Activated CD8-positive, alpha-beta memory T cell treated with anti-CD3 and anti-CD28 coated beads, Interleukin-2, amount 50 U/mL, for 24 hours (primary cell): Measurements from ENCODE around the gene GIGYF2.

Source experiments
- DNase-seq: peaks from one replicate; pipeline ENCODE4 v3.0.0-alpha.2; 2020; ENCODE audit errors: extremely low read depth

The GIGYF2 gene

DNA sequence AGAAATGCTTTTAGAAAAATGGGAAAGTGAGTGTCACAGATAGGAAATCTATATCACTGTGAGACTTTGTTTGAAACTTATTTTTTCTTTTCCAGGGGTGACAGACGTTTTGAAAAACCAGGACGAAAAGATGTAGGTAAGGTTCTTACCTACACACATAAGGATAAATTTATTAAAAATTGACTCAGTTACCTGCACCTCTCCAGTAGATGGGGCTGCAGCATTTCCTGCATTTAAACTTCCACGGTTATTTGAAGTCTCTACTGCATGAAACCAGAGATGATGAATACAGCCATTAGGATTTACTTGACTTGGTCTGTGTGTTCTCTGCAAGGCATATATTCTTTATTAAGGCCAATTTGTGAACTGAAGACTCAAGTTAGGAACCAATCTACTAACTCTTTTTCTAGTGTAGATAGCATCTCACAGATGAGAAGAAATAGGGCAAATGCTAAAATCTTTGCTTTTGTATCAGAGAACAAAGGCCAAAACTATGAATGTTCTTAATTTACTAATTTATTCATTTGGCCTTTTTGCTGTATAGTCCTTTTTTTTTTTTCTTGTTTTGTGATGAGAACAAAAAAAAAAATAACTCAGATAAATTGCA is 64.3 kb downstream of the GIGYF2 start:
- DNase-seq = no peak

DNA sequence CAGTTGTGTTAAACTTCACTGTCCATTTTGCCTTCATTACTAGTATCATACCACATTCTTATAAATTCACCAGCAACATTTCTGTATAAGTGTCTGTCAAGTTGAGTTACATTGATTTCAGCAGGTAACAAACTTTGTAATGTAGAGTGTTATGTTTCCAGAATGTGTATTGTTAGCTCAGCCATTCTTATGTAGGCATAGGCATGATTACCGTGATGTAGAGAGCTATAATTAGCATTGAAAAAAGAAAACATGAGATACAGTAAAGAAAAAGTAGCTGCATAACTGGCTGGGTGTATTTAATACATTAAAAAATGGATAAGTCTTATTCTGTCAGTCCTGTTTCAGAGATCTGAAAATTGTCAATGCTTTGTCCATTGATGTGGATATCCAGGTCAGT is 70.7 kb downstream of the GIGYF2 start:
- DNase-seq = no peak

DNA sequence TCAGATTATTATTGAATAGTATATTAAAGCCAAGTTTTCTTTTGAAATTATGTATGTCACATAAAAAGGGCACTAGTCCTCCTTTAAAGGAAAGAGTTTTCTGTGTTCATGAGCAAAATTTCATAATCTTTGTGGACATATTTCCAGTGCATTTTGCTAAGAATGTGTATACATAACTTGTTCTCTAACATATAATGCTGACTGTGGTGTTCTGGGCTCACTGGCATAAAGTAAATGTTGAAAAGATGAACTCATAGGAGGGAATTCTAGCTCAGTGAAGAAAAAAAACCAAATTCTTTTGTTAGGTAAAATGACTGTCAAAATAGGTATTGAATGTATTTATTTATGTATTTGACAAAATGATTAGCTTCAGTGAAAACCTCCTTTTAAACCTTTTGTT is 73.1 kb downstream of the GIGYF2 start:
- no peak for DNase-seq

DNA sequence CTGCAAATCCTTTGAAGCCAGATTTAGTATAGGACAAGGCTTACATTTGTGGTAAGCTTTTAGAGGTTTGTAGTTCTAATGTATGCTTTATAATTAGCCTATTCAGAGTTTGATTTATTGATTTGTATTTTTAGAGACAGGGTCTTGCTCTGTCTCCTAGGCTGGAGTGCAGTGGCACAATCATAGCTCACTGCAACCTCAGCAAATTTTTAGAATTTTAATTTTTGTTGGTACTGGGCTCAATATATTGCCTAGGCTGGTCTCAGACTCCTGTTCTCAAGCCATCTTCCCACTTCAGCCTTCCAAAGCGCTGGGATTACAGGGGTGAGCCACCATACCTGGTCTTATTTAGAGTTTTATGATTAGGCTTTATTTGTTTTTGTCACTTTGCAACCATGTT is 74.7 kb downstream of the GIGYF2 start:
- DNase-seq = no peak

DNA sequence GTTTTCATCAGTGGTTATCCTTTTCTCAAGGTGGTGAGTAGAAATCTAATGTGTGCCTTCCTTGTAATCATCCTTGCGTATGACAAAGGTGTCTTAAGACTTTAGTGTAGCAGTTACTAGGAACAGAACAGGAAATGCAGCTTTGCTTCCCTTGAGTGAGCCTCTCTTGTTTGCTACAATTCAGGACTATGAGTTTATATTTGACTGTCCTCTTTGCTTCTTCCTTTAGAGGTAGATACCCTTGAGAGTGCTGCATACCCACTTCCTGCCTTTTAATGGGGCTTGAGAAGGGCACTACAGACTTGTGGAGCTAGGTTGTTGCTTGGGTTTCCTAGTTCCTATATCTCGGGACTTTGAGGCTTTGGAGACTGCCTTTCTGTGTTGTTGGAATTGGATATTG is 75.4 kb downstream of the GIGYF2 start:
- DNase-seq = no peak

DNA sequence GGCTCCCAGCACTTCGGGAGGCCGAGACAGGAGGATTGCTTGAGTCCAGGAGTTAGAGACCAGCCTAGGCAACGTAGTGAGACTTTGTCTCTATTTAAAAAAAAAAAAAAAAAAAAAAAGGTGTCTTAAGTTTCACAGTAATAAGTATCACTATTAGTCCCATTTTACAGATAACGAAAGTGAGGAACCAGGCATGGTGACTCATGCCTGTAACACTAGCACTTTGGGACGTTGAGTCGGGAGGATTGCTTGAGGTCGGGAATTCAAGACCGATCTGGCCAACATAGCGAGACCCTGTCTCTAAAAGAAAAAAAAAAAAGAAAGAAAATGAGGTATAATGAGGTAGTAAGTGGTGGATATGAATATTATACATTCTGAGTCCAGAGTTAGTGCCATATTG is 76.7 kb downstream of the GIGYF2 start:
- DNase-seq = no peak

DNA sequence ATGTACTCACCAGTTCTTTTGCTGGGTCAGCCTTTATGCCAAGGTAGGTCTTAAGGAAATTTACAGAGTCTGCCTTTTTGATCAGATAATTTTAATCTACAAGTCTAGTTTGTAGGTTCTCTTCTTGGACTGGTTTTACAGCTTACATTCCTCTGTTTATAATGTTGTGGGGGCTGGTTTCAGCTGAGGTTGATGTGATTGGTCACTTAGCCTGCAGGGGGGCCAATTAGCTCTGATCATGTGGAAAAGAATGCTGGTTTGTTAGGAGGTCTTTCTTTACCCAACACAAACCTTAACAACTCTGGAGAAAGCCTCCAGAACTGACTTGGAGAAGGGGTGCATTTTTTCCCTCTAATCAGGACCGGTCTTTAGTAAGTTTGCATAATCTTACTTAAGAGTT is 79.3 kb downstream of the GIGYF2 start, which contains the start of gene KCNJ13:
Gene KCNJ13, minus strand, starts transcription at position 131 of the 400 bp plus-strand sequence. CDS start 5,203 bp downstream, outside the sequence.
- no peak for DNase-seq

DNA sequence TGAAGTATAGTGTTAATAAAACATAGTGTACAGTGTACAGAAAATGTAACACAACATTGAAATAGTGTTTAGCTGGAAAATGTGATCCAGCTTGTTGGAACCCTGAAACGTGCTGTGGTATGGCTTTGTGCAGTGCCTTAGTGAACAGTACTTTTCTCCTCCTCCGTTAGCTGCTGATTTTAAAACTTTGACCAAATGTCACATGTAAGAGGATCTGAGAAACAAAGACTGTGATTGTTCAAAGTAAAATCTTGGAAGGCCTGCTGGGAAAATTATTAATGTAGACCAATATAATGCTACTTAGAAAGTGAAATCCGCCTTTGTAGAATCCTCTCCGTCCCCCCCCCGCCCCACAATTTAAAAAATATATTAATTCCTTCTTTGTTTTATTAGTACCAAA is 80.1 kb downstream of the GIGYF2 start:
- DNase-seq = no peak

DNA sequence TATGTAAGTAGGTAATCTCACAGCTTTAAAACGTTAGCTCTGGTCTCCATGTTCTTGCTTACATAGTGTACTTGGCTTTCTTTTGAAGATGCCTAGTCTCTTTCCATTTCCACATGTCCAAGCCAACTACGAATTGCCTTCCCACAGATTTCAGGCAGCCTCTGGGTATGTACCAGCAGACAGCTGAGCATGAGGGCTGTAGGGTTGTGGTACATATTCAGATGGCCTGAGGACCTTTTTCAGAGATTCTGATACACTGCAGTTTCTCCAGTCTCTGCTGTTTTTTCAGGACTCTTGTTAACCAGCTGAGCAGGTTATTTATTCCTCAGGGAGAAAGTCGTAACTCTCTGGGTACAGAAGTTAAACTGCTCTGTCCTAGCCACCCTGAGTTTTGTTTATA is 82.3 kb downstream of the GIGYF2 start:
- no peak for DNase-seq

DNA sequence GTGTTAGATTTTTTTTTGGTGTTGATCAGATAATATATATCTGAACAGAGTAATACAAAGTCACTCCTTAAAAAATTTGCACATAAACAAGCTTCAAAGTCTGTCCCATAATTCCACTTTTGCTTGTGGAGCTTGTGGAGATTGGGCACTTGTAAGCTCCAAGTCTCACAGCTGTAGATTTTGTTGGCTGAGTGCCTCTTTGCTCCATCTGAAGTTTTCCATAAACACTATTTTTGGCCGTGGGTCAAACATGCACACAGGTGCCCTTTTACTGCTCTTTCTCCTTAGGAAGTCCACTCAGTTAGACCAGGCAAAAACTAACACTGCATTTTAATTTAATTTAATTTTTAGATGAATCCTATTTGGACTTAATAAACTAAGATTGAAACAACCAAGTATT is 82.8 kb downstream of the GIGYF2 start:
- no peak for DNase-seq

DNA sequence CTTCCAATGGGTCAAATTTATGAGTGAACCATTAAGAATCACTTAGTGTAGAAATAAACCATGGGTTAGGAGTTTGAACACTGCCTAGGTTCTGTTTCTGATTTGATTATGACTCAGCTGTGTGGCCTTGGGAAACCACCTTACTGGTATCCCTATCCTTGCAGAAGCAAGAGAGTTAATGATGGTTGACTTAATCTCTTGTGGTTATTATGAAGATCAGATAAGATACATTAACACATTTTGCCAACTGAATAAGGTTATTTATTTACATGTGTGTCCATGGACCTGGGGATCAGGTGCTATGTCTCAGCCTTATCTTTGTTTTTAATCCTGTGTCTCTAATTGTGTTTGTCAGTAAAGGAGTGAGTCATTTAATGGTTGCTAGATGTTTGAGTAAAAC is 84.6 kb downstream of the GIGYF2 start:
- DNase-seq = no peak

DNA sequence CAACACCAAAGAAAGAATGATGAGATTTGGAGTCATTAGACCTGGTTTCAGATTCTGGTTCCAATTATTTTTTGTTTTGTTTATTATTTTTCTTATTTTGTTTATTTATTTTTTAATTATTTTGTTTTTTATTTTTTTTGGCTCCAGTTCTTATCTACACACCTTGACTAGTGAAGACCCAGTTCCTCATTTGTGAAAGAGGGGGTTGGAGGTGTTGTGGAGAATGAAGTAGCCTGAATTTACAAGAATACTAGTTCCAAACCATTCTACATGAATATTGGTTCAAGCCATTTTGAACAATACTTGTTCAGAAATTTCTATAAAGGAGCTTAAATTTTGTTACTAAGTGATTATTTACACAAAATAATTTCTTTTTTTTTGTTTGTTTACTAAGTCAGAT is 86.1 kb downstream of the GIGYF2 start:
- no peak for DNase-seq

DNA sequence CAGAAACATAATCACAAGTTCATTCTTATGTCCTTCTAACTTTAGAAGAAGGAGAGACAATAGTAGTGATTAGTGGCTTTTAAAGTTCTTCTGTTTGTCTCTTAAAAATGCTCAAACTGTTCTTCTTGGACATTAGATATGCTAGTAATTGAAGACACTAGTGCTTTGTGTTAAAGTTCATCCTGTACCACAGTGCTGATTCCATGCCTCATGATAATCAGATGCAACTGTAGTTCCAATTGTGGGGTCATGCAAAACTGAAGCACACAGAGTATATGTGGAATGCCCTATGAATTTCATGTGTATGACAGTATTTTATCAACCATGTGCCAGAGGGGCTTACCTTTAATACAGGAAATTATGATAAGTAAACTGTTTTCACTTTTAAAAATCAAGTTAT is 90.7 kb downstream of the GIGYF2 start:
- DNase-seq = no peak

DNA sequence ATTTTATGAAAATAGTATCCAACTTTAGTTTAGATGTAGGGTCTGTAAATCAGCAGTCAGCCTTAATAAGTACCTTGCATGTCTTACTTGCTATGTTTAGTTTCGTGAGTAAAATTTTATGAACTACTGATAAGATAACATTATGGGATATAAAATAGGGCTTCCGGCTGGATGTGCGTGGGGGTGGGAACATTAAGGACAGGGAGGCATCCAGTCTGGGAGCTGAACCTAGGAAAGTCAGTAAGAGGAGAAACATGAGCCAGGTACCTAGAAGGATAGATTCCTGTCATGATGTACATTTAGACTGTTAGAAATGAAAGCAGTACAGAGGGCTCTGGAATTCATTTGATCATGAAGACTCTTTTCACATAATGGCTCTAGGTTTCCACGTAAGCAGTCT is 92.0 kb downstream of the GIGYF2 start:
- DNase-seq = no peak

DNA sequence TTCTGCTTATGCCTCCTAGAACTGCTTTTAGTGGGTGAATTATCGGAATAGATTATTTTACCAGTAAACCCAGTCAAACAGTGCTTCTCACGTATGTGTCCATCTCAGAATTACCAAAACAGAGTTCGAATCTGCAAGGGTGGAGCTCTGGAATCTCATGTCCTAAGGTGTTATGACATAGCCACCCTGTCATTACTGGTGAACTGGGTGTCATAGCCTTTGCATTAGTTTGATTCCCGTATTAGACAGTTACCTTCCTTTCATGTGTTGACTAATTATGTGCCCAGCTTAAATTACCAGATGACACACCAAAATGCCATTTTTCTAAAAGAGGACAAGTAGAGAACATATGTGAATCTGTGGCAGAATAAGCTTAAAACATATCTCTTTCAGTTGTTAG is 94.4 kb downstream of the GIGYF2 start:
- no peak for DNase-seq

DNA sequence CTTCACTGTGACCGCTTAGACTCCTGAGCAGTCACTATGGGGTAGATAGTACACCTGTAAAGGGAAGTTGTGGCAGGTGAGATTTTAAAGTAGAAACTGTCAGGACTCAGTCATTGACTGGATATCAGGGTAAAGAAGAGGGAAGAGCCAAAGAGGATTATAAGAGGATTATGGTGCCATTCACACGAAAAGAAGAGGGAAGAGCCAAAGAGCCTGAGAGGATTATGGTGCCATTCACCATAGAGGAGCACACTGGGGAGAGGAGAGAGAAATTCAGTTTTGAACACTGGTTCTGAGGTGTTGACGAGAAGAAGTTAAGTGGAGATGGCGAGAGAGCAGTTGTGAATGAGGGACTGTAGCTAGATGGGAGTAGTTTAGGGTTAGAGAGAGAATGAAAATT is 96.1 kb downstream of the GIGYF2 start:
- no peak for DNase-seq

DNA sequence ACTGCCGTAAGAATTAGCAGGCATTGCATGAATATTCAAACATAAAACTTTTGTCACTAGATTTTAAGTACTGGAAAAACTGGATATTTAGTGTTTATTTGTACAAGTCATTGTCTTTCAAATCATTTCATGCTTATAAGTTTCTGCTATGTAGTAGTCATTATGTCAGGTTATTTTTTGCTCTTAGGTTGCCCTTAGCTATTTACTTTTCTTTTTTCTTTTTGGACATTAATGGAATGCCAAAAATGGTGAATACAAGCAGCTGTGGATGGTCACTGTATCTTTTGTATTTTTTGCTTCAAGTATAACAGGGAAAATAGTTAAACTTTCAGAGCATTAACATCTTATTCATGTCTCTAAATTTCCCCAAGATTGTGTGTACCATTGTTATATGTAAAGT is 97.8 kb downstream of the GIGYF2 start:
- DNase-seq = no peak

DNA sequence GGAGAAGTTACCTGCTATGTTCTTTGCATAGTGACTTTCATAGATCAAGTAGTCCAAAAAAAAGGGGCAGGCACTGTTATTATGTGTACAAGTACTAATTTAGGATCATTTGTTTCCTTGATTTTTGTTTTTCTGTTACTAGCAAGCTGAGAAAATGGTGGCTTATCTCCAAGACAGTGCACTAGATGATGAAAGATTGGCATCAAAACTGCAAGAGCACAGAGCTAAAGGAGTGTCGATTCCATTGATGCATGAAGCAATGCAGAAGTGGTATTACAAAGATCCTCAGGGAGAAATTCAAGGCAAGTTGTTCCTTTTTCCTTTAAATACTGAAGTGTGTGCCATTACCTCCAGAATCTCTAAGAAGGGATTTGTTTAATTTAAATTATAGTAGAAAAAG is 98.8 kb downstream of the GIGYF2 start:
- no peak for DNase-seq

DNA sequence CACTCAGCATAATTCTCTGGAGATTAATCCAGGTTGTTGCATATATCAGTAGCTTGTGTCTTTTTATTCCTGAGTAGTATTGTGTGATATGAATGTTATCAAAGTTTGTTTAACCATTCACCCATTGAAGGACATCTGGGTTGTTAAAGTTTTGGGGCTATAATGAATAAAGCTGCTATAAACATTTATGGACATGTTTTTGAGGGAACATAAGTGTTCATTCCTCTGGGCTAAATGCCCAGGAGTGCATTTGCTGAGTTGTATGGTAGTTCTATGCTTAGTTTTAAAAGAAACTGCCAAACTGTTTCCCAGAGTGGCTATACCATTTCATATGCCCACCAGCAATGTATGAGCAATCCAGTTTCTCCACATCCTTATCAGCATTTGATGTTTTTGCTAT is 101.1 kb downstream of the GIGYF2 start:
- DNase-seq = no peak

DNA sequence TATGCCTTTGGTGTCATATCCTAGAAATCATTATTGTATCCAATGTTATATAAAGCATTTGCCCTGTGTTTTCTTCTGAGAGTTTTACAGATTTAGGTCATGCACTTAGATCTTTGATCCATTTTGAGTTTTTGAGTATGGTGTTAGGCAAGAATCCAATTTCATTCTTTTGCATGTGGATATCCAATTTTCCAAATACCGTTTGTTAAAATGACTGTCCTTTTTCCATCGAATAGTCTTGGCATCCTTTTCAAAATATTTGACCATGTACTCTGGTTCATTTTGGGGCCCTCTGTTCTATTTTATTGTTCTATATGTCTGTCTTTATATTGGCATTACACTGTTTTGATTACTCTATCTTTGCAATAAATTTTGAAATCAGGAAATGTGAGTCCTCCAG is 103.0 kb downstream of the GIGYF2 start:
- DNase-seq = no peak

DNA sequence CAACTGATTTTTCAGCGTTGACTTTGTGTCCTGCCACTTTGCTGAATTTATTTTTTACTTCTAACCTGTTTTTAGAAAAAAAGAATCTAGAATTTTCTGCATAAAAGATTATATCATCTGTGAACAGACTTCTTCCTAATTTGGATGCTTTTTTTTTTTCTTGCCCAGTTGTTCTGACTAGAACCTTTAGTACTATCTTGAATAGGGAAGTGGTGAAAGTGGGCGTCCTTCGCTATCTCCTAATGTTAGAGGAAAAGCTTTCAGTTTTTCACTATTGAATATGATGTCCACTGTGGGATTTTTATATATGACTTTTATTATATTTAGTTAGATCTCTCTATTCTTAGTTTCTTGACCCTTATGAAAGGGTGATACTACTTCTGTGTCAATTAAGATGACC is 105.0 kb downstream of the GIGYF2 start:
- no peak for DNase-seq

DNA sequence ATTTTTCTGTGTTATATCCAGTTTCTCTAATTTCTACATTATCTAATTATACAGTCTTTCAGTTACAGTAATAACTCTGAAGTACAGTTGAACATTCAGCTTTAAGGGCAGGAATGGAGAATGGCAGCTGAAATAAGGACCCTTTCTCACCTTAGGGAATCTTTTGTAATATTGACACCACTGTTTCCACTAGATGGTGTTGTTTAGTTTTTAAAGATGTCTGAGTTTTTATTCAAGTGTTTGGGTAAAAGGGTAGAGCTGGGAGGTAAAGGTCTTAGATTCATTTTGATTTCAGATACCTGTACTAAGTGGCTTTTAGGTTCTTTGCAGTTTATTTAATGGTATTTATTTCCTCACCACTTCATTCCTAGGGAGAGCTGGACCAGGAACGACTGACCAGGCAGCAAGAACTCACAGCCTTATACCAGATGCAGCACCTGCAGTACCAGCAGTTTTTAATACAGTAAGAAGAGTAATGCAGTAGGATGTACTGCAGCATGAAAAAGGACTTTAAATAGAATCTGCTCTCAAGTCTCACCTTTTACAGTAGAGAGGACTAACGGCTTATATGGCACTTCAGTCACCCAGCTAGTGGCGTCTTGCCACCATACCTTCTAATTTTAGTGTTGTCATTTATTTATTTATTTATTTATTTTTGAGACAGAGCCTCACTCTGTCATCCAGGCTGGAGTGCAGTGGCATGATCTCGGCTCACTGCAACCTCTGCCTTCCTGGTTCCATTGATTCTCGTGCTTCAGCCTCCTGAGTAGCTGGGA is 112.4 kb downstream of the GIGYF2 start:
- DNase-seq = no peak

DNA sequence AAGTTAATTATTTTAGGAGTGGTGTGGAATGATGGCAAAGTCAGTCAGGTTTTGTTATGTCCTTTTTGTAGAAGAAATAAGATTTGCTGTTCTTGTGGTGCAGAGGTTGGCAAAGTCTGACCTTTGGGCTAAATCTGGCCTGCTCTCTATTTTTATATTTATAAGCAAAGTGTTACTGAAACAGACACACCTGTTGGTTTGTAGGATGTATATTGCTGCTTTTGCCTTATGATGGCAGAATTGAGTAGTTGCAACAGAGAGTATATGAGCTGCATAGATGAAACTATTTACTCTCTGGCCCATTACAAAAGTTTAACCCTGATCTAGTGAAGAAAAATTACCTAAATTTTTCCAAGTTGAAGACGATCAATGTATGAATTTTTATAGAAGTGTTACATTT is 113.3 kb downstream of the GIGYF2 start:
- DNase-seq = no peak

DNA sequence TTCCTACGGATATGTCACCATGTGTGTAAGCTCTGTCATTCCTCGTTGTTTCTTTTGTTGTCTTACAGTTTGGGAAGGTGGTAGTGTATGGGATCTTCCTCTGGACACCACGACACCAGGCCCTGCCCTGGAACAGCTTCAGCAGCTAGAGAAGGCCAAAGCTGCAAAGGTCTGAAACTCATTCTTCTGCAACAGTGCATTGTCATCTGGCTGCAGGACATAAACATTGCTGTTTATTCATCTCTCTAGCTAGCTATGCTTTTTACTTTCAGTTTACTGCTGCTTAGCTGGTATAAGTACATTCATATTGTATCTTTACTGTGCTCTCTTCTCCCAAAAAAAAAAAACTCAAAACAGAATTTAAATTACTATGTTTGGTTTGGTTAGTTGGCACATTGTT is 118.4 kb downstream of the GIGYF2 start:
- DNase-seq = no peak
